ENCODE measurements around the gene GC.
"Not testable (repeated sequence)": the region's sequence is repeated elsewhere in the genome, so short reads cannot be mapped to it uniquely, and the experiment has no call there.

GC gene, protein sequence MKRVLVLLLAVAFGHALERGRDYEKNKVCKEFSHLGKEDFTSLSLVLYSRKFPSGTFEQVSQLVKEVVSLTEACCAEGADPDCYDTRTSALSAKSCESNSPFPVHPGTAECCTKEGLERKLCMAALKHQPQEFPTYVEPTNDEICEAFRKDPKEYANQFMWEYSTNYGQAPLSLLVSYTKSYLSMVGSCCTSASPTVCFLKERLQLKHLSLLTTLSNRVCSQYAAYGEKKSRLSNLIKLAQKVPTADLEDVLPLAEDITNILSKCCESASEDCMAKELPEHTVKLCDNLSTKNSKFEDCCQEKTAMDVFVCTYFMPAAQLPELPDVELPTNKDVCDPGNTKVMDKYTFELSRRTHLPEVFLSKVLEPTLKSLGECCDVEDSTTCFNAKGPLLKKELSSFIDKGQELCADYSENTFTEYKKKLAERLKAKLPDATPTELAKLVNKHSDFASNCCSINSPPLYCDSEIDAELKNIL
- total RNA-seq: 0 reads per million in 4 donors

DNA sequence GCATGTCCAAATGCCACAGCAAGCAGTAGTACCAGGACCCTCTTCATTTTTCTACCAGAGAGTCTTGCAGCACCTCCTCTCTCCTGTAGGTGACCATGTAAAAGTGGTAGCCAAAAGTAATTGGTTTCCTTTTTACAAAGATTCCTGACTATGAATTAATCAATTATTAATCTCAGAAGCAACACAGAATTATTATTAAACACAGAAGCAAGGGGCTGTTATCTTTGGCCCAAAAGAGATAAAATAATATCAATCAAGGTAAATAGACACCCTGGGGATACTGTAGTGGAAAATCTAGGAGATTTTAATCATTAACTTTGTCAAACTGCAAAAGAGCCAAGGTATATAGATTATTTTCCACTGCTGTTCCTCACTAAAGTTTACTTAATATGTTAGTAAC lies at the start of gene GC:
GC (minus strand) TSS at position 108 of the 400 bp plus-strand sequence; CDS start at position 47, 61 bp downstream.
- DNase-seq: no peak

DNA sequence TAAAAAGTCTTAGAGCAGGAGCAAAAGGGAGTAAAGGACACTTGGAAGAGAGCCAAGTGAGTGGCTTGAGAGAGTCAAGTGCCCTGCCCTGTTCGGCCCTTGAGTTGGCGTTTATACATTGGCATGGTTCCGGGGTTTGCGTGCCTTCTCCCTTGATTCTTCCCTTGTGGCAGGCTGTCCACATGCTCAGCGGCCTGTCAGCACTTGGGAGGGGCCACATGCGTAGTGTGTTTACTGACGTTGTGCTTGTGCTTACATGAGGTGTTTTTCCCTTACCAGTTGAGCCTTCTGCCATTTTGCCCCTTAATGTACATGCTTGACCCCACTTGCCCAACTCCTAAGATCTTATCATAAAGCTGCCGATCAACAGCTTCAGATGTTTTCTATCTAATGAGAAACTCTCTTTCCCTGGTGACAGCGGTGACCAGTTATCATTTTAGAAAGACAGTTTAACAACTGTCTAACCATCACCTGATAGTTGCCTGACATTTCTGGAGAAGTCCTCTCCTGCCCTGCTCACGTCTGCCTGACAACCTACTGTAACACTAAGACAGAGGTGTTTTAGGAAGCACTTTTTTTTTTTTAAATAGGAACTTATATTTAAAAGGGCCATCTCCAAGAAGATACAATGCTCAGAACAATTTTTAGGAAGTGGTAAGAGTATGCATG lies 49.5 kb upstream of the GC start:
- DNase-seq: no peak

DNA sequence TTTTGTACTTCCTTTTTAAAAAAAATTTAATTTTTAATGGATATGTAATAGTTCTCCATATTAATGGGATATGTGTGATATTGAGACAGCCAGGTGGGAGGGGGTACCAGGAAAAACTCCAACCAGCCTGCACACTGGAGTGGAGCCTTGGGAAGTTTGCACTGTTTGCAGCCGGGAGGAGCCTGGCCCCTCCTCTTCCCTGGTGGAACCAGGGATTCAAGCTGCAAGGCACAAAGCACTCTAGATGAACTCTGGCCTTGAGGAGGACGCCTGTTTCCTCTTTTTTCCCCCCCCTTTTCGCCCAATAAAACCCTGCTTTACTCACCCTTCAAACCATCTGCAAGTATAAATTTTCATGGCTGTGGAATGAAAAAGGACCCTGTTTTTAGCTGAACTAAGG lies 48.2 kb upstream of the GC start:
- no peak for DNase-seq

DNA sequence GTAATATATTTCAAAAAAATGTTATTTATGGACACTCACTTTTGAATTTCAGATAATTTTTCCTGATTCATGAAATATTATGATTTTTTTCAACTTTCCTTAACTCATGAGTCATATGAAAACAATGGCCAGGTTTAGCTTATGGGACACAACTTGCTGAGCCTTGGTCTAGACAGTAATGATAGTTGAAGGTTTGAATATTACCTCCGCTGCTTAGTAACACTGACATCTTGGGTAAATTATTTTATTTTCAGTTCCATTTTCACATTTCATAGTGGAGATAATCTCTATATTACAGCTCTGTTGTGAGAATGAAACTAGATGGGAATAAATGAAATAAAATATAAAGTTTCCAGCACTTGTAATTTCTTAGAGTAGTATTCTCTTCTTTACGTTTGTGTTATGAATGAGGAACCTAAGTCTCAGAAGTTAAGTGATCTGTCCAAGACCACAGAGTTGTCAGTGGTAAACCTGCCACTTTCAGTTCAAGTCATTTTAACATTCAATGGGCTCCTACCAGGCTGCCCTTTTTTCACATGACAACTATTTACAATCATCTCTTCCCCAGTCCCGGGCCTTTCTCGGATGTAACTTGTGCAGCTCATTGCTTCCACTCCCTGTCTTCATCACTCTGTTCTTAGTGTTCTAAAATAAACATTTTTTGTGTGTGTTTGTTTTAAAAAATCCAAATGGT lies 46.8 kb upstream of the GC start:
- DNase-seq: no peak

GRCh38 chr4:71828470-71828869 lies 44.6 kb upstream of the GC start:
- no peak for DNase-seq

- DNase-seq: no peak
Observed at GRCh38 chr4:71827826-71828225, 43.9 kb upstream of the GC start.

DNA sequence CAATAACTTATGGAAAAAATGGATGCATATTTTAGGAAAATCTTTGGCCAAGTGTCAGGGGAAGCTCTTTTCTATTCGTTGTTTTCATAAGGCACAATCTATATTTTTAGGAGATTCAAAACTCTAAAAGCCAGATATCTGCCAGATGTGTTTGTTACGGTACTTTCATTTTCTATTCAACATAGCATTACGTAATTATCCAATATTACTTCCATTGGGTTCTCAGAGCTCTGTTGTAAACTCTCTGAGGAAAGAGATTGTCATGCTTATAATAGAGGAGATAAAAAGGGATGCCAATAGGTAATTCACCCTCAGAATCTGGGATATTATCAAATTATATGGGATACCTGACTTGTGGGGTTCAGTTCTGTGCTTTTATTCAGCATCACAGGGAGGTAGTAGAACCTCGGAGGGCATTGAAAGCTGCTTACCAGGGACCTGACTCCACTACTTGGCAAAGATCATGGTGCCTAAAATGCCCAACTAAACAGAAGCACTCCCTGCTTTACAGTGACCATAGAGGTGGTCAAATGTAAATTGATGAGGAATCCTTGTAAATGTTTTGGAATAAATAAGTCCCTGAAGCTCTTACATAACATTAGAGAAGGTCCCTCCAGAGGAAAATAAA lies 32.9 kb upstream of the GC start:
- DNase-seq: no peak

- no peak for DNase-seq
Observed at GRCh38 chr4:71814433-71814832, 30.6 kb upstream of the GC start.

DNA sequence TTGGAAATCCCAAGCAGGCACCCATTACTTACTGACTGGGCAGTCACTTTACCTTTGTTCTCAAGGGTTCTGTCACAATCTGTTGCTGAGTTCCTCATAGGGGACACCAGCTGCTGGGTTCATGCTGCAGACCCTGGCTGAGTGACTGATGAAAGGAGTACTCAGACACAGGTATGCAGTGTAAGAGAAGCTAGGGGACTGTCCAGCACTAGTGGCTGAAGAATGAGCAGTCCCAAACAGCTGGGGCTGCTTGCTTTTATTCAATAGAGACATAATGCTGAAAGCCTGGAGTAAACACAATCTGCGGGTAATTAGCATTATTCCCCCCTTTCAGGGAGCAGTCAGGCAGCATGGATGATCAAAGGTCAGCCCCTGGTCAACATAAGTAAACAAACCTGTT lies 25.9 kb upstream of the GC start:
- DNase-seq: not testable (repeated sequence)

GRCh38 chr4:71807469-71807868 lies 23.6 kb upstream of the GC start:
- no peak for DNase-seq

DNA sequence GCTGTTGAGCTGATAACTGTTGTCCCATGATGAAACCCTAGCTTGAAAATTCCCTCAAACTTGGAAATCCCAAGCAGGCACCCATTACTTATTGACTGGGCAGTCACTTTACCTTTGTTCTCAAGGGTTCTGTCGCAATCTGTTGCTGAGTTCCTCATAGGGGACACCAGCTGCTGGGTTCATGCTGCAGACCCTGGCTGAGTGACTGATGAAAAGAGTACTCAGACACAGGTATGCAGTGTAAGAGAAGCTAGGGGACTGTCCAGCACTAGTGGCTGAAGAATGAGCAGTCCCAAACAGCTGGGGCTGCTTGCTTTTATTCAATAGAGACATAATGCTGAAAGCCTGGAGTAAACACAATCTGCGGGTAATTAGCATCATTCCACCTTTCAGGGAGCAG lies 21.4 kb upstream of the GC start:
- not testable (repeated sequence) for DNase-seq

GRCh38 chr4:71804017-71804697 lies 20.3 kb upstream of the GC start:
- not testable (repeated sequence) for DNase-seq

DNA sequence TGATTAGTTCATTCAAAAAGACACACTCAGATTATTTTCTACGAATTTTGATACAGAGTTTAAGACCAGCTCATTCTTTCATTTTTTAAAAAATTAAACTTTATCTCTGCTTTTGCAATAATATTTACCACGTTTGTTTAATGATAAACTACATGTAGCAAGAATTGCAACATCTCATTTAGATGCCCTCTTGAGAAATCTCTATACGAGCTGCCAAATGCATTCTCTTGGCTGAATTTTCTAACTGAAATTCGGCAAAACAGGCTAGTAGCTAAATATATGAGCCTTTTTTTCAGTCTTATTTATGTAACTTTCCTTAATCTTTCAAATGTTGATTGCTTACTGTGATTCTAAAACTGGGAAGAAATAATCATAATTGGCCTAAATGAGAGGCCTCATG lies 2.1 kb upstream of the GC start:
- no peak for DNase-seq

DNA sequence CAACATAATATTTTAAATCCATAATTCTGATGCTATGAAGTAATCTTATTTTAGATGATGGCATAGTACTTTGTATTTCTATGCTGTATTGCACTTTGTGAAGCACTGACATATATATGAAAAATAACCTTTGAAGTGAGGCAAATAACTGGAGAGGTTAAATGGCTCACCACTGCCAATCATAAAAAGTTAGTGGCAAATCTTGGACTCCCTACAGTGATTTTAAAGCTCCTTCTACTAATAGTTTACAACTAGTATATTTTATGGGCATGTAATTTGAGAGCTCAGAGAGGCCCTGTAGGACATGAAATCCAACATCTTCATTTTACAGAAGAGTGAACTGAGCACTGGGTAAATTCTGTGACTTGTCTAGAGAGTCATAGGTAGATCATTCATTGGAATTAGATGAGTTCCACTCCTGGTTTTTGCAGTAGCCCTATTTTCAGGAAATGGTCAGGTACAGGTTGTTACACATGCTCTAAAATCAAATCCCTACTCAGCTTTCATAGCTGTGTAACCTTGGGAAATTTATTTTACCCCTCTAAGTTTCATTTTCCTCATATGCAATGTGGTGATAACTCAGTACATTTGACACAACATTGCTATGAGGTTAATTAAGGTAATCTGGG lies 804 bp upstream of the GC start:
- DNase-seq: no peak

DNA sequence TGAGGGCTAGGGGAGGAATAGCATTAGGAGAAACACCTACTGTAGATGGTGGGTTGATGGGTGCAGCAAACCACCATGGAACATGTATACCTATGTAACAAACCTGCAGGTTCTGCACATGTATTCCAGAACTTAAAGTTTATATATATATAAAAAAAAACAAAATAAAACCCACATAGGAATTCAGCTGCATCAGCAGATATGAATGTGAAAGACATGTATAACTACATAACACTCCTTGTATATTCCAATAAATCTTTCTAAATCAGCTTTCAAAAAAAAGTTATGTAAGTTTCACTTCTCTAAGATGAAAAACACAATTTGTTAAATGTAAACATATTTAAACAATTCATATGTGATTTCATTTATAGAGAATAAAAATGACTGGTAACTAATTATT lies 6.0 kb downstream of the GC start:
- no peak for DNase-seq

DNA sequence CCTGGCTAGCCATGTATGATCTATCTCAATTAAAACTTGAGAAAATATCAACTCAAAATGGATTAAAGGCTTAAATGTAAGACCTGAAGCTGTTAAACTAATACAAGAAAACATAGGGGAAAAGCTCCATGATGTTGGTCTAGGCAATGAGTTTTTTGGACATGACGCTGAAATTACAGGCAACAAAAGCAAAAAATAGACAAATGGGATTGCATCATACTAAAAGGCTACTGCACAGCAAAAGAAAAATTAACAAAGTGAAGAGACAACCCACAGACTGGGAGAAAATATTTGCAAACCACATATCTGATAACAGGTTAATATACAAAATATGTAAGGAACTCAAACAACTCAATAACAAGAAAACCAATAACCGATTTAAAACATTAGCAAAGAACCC lies 8.4 kb downstream of the GC start:
- no peak for DNase-seq

- DNase-seq: no peak
Observed at GRCh38 chr4:71774136-71774535, 9.7 kb downstream of the GC start.

DNA sequence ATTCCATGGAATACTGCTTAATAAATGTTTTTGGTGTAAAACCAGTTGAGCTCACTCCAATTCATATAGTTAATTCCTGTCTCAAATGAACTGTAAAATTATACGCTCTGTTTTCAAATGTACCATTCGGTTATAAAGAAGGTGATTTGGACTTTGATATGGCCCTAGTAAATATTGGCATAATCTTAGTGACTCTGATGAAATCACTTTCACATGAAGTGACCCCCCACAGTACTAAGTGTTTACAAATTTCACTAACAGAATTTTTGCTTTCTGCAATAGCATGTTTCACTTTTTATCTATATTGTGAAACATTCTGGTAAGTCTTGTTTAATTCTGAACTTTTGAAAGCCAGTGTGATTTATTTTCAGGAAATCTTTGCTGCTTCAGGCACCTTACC lies 10.9 kb downstream of the GC start:
- DNase-seq: no peak

DNA sequence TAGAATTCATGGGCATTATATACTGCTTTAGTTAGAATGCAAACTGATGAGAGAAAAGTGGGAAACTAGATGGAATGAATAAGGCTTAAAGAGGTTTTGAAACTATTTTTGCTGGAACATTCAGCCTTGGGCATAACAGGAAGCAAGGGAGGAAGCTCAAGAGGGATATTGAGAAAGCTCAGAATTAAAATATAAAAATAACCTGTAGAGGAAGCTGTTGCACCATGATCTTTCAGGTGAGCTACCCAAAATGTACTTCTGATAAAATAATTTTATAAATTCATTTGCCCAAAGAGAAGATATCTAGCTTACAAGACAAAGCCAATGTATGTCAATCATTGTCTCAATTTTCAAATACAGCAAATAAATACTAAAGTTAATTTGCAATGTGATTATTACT lies 11.3 kb downstream of the GC start:
- DNase-seq: no peak

- no peak for DNase-seq
Observed at GRCh38 chr4:71771613-71772012, 12.3 kb downstream of the GC start.

GRCh38 chr4:71769434-71769833 lies 14.4 kb downstream of the GC start:
- DNase-seq: no peak

GRCh38 chr4:71768123-71768522 lies 15.8 kb downstream of the GC start:
- no peak for DNase-seq
